Mucosa of descending colon (tissue), 3 donors: Measurements from ENCODE around the gene ARMC7. TPM values are rescaled to one million over a fixed set of nuclear protein-coding genes. Genes with fewer than 3 reads are reported as not detected.
"Not testable (repeated sequence)": the region's sequence is repeated elsewhere in the genome, so short reads cannot be mapped to it uniquely, and the experiment has no call there.

Experiments used
- ATAC-seq: fragments of 200-7000 bp; cut with Tn5 transposase; one replicate; pipeline ENCODE4 v1.9.1; 2020; ENCODE audit warnings: mild to moderate bottlenecking, moderate library complexity
- DNase-seq, 3 donors: peaks; one replicate each; pipeline ENCODE4 v3.0.0-alpha.2; 2020
- H3K36me3 ChIP-seq: fragments of 200-600 bp; one replicate; pipeline ENCODE4 v1.8.0; 2021; ENCODE audit warnings: low read depth, mild to moderate bottlenecking
- H3K4me1 ChIP-seq: fragments of 200-600 bp; one replicate; pipeline ENCODE4 v1.8.0; 2021; ENCODE audit warnings: low read depth, mild to moderate bottlenecking
- H3K4me3 ChIP-seq: fragments of 200-600 bp; one replicate; pipeline ENCODE4 v1.8.0; 2021; ENCODE audit warnings: mild to moderate bottlenecking
- H3K9me3 ChIP-seq: fragments of 200-600 bp; one replicate; pipeline ENCODE4 v1.8.0; 2021; ENCODE audit warnings: mild to moderate bottlenecking
- intact Hi-C, 2 donors: fragments of 100-400 bp; cut with DNase I in 1 of 2; cut with micrococcal nuclease in 1 of 2; formaldehyde crosslinking; loops; one replicate each; pipeline versions ENCODE4 v1.11.0 to v1.11.1; 2022; cut with DNase I, micrococcal nuclease
- total RNA-seq, 3 donors: library from RNA; stranded (reverse); fragmentation: NEBNext Ultra II Directional in 2 of 3; extraction: Animal tissue kit (Norgen Biotek cat#: 25700) in 2 of 3; gene quantifications; one replicate each; pipeline versions ENCODE4 v1.2.1 to v1.2.4, GENCODE V29; 2021 to 2023
- TF ChIP-seq, protein P1 (sequence below): fragments of 200-600 bp; IDR thresholded peaks from one replicate; pipeline ENCODE4 v1.8.0; 2022; ENCODE audit warnings: antibody characterized with exemption, mild to moderate bottlenecking
- donor health status: DM: no; HTN: no; CAD: no; lungs with moderate emphysema.
- donor health status: DM: no; HTN: no; CAD: no.
- donor health status: DM: no; HTN: yes; CAD: no.

The ARMC7 gene
- total RNA-seq, 3 donors from 2014 or later, result 16.7 to 24.3 (median 18.3) TPM

DNA sequence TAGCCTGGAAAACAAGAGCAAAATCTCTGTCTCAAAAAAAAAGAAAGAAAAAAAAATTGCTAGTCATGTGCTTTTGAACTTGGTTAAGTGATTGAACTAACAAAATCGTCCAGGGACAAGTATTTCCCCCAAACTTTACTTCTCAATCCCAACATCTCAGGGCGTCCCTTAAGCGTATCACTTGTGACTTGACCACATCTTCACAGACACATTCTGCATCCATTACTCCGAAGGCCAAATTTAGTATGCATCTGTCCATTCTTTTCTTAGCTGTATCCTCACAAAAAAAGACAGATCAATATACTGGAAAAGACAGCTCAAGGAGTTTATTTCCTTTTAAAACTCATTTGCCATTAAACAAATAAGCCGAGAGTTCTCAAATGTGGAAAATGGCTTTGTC is 50.4 kb downstream of the ARMC7 start:
- no peaks in the 10 kb centered on the region for H3K9me3 ChIP-seq
- intact Hi-C loops, result no loop called here
- DNase-seq (no peak), ATAC-seq (no peak)
- TF ChIP-seq, protein P1, sequence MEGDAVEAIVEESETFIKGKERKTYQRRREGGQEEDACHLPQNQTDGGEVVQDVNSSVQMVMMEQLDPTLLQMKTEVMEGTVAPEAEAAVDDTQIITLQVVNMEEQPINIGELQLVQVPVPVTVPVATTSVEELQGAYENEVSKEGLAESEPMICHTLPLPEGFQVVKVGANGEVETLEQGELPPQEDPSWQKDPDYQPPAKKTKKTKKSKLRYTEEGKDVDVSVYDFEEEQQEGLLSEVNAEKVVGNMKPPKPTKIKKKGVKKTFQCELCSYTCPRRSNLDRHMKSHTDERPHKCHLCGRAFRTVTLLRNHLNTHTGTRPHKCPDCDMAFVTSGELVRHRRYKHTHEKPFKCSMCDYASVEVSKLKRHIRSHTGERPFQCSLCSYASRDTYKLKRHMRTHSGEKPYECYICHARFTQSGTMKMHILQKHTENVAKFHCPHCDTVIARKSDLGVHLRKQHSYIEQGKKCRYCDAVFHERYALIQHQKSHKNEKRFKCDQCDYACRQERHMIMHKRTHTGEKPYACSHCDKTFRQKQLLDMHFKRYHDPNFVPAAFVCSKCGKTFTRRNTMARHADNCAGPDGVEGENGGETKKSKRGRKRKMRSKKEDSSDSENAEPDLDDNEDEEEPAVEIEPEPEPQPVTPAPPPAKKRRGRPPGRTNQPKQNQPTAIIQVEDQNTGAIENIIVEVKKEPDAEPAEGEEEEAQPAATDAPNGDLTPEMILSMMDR, result no peak
- H3K4me3 ChIP-seq, result no peak overlapping the region
- peaks cover 1% of the 10 kb centered on the region for H3K4me1 ChIP-seq
- no peaks in the 10 kb centered on the region for H3K36me3 ChIP-seq

DNA sequence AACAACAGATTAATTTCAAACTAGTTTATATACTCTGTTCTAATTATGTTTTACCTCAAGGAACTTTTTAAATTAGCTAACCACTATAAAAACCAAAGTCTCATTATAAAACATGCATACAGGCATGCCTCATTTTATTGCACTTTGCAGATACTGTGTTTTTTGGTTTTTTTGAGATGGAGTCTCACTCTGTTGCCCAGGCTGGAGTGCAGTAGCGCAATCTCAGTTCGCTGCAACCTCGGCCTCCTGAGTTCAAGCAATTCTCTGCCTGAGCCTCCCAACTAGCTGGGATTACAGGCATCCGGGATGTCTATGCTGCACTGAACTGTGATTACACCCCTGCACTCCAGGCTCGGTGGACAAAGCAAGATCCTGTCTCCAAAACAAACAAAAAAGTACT is 53.3 kb downstream of the ARMC7 start:
- Histone ChIP-seq H3K4me3 (no peak overlapping the region), H3K9me3 (no peaks in the 10 kb centered on the region), H3K4me1 (no peaks in the 10 kb centered on the region), H3K36me3 (no peaks in the 10 kb centered on the region)
- intact Hi-C loops, result no loop called here
- peak in 1 of 3 donors; percentile 8 for DNase-seq
- ATAC-seq, result no peak
- TF ChIP-seq, protein P1, result no peak

DNA sequence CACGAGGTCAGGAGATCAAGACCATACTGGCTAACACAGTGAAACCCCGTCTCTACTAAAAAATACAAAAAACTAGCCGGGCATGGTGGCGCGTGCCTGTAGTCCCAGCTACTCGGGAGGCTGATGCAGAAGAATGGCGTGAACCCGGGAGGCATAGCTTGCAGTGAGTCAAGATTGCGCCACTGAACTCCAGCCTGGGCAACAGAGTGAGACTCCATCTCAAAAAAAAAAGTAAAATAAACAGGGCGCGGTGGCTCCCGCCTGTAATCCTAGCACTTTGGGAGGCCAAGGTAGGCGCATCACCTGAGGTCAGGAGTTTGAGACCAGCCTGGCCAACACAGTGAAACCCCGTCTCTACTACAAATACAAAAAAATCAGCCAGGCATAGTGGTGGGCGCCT is 54.8 kb downstream of the ARMC7 start:
- DNase-seq, H3K36me3 ChIP-seq, intact Hi-C loops: not testable (repeated sequence)

DNA sequence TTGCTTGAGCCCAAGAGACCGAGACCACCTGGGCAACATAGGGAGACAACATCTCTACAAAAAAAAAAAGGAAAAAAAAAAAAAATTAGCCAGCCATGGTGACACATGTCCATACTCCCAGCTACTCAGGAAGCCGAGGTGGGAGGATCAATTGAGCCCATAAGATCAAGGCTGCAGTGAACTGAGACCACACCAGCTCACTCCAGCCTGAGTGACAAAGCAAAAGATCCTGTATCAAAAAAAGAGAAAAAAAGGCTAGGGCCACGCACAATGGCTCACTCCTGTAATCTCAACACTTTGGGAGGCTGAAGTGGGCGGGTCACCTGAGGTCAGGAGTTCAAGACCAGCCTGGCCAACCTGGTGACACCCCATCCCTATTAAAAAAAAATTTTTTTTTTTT is 59.2 kb downstream of the ARMC7 start:
- DNase-seq (no peak), ATAC-seq (no peak)
- TF ChIP-seq, protein P1, result no peak
- intact Hi-C loops, result no loop called here
- Histone ChIP-seq H3K4me3 (no peak overlapping the region), H3K36me3 (no peaks in the 10 kb centered on the region), H3K4me1 (no peaks in the 10 kb centered on the region), H3K9me3 (no peaks in the 10 kb centered on the region)

More for the DNA sequence above, 54.8 kb downstream of the ARMC7 start:
- H3K4me3 ChIP-seq, H3K4me1 ChIP-seq, ATAC-seq, H3K9me3 ChIP-seq: not testable (repeated sequence)

DNA sequence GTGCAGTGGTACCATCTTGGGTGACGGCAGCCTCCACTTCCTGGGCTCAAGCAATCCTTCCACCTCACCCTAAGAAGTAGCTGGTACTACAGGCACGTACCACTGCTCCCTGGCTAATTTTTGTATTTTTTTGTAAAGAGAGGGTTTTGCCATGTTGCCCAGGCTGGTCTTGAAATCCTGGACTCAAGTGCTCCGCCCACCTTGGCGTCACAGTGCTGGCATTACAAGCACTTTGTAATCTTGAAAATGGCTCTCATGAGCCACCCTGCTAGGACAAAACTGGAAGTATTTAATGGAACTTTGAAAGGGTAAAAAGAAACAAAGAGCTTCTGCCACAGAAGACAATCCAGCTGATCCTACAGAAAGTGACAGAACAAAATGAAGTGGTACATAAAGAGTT is 63.8 kb downstream of the ARMC7 start:
- ATAC-seq (no peak), DNase-seq (no peak)
- no peaks in the 10 kb centered on the region for H3K9me3 ChIP-seq
- no peak overlapping the region for H3K4me3 ChIP-seq
- H3K36me3 ChIP-seq, result no peaks in the 10 kb centered on the region
- TF ChIP-seq, protein P1, result no peak
- intact Hi-C loops, result loop anchor here in 1 of 2 donors (10.0 kb wide), 1 partner anchor 59 kb away; no protein-coding TSS in a partner anchor
- no peaks in the 10 kb centered on the region for H3K4me1 ChIP-seq

DNA sequence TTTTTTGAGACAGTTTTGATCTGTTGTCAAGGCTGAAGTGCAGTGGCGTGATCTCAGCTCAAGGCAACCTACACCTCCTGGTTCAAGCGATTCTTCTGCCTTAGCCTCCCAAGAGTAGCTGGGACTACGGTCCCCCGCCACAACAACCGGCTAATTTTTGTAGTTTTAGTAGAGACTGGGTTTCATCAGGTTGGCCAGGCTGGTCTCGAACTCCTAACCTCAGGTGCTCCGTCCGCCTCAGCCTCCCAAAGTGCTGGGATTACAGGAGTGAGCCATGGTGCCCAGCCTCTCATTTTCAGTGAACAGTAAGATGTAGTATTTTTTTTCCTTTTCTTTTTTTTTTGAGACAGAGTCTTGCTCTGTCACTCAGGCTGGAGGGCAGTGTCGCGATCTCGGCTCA is 65.2 kb downstream of the ARMC7 start:
- TF ChIP-seq, protein P1, result no peak
- no peak overlapping the region for H3K4me3 ChIP-seq
- H3K4me1 ChIP-seq, result peaks cover under 1% of the 10 kb centered on the region
- no peaks in the 10 kb centered on the region for H3K9me3 ChIP-seq
- H3K36me3 ChIP-seq, result no peaks in the 10 kb centered on the region
- DNase-seq, result no peak
- ATAC-seq, result no peak
- intact Hi-C loops, result loop anchor here in 1 of 2 donors (10.0 kb wide), 1 partner anchor 60 kb away; no protein-coding TSS in a partner anchor
